ENCODE data around the gene NEK6.

NEK6 gene

DNA sequence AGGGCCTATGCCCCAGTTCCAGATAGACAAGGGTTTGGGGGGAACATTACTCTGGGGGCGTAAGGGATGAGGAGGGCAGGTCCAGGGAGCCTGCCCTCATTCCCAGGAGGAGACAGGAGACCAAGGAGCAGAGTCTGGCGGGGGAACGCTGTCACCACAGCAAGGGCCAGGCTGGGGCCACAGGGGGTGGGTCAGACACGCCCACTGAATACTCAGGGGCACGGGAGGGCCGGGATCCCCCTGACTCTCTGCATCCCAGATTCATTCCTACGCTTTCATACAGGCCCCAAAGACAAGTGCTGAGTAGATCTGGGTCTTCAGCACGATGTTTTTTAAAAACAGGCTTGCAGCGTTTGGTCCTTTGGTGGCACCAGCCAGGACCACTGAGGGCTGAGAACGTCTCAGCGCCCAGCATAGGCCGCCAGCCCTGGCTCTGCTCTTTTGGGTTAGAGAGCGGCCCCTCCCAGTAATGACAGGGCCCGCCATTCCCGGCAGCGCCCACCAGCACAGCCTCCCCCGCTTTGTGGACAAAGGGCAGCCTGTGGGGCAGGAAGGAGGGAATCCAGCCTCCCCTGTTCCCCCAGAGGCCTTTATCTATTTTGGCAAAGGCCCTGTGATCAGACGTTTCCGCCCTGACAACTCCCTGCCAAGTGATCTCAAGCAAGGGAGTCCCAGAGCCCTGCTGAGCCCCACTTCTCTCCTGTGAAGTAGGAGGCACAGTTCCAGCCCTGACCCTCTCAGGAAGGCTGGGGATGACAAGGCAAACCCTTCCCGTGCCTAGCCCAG, 24.9 kb downstream of the NEK6 start:
- DNase-seq = no peak

DNA sequence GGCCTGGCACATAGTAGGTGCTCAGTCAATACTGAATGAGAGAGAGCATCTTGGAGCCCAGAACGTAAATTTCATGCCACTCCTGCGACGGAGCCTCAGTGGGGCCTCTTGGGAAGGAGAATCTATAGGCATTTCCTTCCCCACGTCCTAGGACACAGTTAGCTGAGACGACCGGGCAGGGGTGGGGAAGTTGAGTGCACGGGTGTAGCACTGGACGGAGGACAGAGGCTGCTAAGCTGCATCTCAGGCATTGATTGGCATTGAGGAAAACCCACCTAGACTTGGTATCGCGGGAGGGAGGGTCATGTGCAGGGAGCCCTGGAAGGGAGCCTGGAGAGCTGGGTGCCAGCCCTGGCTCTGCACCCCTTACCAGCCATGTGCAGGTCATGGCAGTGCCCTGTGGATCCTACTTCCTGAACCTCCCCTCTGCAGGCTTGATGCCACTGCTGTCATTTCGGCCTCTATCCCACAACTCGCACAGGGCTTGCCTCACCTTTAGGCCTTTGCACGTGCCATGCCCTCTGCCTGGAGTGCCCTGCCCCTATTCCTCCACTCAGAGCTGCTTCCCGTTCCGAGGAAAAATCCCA, 25.6 kb downstream of the NEK6 start:
- DNase-seq = no peak

GRCh38 chr9:124284237-124284831, 26.6 kb downstream of the NEK6 start:
- no peak for DNase-seq

- DNase-seq = no peak
Measured at GRCh38 chr9:124284940-124285441, 27.2 kb downstream of the NEK6 start.

- no peak for DNase-seq
Measured at GRCh38 chr9:124285490-124285889, 27.7 kb downstream of the NEK6 start.

DNA sequence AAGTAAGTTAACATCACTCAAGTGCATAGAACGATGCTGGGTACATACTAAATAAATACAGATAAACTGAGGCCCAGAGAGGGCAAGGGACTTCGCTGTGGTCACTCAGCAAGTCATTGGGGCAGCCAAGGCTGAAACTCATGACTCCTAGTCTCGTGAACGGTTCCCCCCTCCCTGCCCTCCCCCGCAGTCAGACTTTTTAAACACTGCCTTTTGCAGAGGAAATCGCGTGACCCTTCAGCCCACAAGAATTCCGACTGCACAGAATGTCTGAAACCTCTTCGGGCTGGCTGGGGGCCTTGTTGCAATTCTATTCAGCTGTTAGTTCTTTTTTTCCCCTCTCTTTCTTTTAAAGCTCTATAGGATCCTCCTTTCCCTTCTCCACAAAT, 28.1 kb downstream of the NEK6 start:
- no peak for DNase-seq

GRCh38 chr9:124286292-124286931, 28.7 kb downstream of the NEK6 start:
- DNase-seq = no peak

GRCh38 chr9:124290053-124290591, 32.4 kb downstream of the NEK6 start:
- DNase-seq = no peak

DNA sequence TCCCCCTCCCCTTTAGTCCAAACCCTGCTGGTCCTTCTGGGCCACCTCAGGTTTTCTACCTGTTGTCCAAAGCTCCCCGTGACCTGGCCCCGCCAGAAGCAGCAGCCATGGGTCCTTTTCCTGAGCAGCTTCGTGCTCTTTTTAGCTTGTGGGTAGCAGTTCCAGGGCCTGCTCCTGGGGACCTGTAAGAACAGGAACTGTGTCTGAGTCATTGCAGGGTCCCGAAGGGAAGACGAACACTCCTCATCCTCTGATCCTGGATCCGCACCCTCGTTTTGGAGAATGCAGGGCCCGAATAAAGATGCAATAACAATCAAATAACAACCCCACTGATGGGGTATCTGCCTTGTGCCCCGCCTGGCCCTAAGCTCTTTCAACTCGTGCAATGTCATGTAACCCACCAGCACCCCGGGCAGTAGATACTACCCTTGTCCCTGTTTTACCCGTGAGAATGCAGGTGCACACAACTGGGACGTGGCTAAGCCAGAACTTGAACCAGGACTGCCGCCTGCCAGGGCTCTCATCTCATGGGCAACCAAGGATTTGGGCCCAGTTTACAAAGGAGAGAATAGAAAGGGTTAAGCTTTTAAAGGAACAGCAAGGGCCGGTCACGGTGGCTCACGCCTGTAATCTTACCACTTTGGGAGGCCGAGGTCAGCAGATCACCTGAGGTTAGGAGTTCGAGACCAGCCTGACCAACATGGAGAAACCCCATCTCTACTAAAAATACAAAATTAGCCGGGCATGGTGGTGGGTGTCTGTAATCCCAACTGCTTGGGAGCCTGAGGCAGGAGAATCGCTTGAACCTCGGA, 33.2 kb downstream of the NEK6 start:
- DNase-seq = no peak

DNA sequence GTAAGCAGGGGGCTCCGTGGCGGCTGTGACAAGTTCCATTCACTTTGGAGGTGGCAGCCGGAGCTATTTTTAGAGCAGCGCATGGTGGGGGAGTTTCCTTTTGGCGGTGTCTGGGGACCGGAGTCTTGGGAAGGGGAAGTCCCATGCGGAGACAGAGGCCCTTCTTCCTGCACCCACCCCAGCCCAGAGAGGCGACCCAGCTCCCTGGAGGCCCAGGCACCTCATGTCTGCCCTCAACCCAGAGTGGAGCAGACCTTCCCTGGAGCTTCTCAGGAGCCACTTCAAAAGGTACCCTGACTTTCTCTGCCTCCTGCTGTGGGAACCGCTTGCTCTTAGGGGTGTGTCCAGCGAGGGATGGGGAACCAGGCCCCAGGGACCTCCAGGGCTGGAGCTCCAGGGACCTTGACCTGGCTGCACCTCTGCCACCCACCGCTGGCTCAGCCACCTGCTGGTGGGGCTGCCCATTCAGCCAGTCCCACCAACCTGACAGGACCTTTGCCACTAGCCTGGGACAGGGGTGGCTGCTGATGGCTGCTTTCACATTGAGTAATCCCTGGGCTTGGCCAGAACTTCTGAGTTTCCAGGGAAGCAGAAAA, 34.1 kb downstream of the NEK6 start:
- DNase-seq = no peak

- no peak for DNase-seq
Measured at GRCh38 chr9:124292696-124293593, 35.2 kb downstream of the NEK6 start.

DNA sequence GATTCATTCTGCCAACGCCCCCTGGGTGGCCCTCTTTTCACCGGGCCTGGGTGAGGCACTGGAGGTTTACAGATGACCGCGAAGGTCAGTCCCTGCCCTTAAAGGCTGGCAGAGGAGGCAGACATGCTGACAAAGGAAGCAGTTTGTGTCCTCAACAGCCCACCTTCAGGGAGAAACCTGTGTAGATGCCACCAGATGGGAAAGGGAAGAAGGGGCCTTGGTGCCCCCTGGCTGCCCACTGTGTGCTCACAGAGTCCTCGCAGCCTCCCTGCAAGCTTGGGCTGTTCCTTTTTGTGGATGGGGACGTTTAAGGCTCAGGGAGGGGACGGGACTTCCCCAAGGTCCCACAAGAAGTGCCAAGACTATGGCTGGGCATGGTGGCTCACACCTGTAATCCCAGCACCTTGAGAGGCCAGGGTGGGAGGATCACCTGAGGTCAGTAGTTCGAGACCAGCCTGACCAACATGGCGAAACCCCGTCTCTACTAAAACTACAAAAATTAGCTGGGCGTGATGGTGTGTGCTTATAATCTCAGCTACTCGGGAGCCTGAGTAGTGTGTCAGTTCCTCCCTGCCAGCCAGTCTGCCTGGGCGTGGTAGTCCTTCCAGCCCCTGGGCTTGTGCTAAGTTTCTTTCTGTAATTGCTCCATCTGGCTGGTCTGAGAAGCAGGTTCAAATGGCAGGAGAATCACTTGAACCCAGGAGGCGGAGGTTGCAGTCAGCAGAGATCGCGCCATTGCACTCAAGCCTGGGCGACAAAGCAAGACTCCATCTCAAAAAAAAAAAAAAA, 36.2 kb downstream of the NEK6 start:
- no peak for DNase-seq

DNA sequence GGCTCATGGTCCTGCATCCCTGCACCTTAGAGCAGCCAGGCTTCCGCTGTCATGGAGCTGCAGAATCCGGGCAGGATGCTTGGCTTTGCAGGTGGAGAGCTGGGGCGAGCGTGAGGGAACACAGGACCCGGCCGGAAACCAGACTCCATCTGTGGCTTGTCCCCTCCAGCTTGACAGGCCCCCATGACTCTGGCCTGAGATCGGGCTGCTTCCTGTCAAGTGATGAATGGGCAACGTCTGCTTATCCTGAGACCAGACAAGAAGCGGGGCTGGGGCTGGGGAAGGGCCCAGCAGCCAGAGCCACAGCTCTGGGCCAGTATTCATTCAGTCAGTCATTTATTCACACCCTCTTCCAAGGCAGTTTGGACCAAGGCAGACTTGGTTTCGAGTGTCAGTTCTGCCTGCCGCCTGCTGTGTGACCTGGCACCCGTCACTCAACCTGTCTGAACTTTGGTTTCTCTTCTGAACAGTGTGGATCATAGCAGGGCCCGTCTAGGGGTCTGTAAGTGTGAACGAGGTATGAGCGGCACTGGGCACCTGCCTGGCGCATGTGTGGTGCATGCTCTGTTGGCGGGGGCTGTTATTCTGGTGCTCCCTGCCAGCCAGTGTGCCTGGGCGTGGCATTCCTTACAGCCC, 37.5 kb downstream of the NEK6 start:
- DNase-seq = no peak

GRCh38 chr9:124296094-124296493, 38.3 kb downstream of the NEK6 start:
- DNase-seq = no peak

DNA sequence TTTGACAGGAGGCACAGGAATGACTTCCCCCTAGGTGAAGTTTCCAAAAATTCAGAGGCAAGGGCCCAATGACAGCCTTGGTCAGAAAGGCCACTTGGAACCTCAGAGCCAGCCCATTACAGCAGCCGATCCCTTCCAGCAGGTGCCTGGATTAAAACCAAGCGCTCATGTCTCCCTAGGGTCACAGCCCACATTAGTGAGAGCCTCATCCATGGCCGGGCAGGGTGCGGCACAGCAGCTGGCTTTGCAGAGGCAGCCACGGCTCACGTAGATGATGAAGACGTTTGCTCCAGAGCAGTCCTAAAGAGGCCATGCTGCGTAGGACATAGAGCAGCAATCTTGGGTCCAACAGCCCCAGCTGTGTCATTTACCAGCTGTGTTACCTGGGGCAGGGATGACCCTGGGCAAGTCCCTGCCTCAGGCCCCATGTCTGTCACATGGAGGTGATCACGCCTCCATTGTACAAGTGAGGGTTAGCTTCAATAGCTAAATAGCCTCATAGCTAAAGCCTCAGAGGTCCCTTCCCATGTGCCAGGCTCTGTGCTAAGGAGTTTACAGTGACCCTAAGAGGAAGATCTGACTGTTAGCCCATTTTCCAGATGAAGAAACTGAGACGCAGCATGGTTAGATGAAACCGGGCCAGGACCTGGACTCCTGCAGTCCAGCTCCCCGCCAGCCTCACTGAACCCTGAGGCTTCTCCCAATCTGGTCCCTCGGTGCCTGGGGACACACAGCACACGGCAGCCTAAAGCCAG, 39.2 kb downstream of the NEK6 start:
- DNase-seq = no peak

GRCh38 chr9:124297551-124297901, 39.8 kb downstream of the NEK6 start:
- DNase-seq = no peak

DNA sequence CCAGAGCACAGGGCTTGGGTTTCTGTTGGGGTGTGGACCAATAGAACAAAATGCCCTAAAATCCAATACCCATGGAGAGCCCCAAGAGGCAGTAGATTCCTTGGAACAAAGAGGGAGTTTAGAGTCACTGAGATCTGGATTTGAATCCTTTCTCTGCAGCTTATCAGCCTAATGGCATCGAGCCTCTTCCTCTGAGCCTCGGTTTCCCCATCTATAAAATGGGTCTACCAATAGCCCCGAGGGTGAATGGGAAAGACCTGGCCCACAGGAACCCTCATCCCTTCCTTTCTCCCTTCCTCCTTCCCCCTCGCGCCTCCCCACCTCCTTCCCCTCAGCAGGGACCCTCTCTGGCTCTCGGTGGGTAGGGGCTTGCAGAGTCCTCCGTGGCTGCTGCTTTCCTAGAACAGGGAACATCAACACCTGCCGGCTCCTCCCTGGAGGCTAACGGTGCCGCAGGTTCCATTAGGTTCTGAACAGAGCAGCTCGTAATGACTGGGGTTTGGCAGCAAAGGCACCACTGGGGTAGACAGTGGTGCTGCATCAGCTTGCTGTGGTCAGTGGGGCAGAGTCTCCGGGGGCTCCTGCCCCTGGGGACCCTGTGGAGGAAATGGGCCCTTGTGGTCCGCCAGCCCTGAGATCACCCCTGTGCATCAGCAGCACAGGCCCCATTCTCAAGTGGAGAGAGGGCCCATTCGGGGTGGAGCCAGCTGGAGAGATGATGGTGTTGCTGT, 40.3 kb downstream of the NEK6 start:
- DNase-seq = no peak

- DNase-seq = no peak
Measured at GRCh38 chr9:124298646-124299235, 41.0 kb downstream of the NEK6 start.
